DMS114 treated with DMSO at 0.1 percent for 48 hours (cell line): Measurements from ENCODE around the gene PTPRU.
A peak's percentile ranks its signal among the peaks of the same experiment; 100 is the strongest.

ENCODE experiments used
- DNase-seq: peaks from one replicate; lab custom pipeline; 2025; ENCODE audit not compliant: unreplicated experiment; lab: John Stamatoyannopoulos, UW

Gene PTPRU

GRCh38 chr1:29264773-29265389 is 28.6 kb downstream of the PTPRU start:
- no peak for DNase-seq

- DNase-seq: no peak
Measured at GRCh38 chr1:29266912-29267311, 30.6 kb downstream of the PTPRU start.

- no peak for DNase-seq
Measured at GRCh38 chr1:29267321-29268070, 31.2 kb downstream of the PTPRU start.

- no peak for DNase-seq
Measured at GRCh38 chr1:29269382-29269781, 33.1 kb downstream of the PTPRU start.

- DNase-seq: no peak
Measured at GRCh38 chr1:29270929-29271521, 34.7 kb downstream of the PTPRU start.

- DNase-seq: no peak
Measured at GRCh38 chr1:29271724-29272123, 35.4 kb downstream of the PTPRU start.

GRCh38 chr1:29272147-29272907 is 36.0 kb downstream of the PTPRU start:
- no peak for DNase-seq

GRCh38 chr1:29275435-29275834 is 39.1 kb downstream of the PTPRU start:
- no peak for DNase-seq

GRCh38 chr1:29278124-29278523 is 41.8 kb downstream of the PTPRU start:
- no peak for DNase-seq

GRCh38 chr1:29279406-29279805 is 43.1 kb downstream of the PTPRU start:
- no peak for DNase-seq

GRCh38 chr1:29279951-29280391 is 43.6 kb downstream of the PTPRU start:
- no peak for DNase-seq

- DNase-seq: no peak
Measured at GRCh38 chr1:29280409-29281131, 44.2 kb downstream of the PTPRU start.

GRCh38 chr1:29281571-29281970 is 45.2 kb downstream of the PTPRU start:
- no peak for DNase-seq

- DNase-seq: no peak
Measured at GRCh38 chr1:29282135-29282923, 46.0 kb downstream of the PTPRU start.

GRCh38 chr1:29282924-29283803 is 46.8 kb downstream of the PTPRU start:
- peak; percentile 14 for DNase-seq

GRCh38 chr1:29283804-29284195 is 47.5 kb downstream of the PTPRU start:
- DNase-seq: no peak

GRCh38 chr1:29284286-29284960 is 48.1 kb downstream of the PTPRU start:
- no peak for DNase-seq

- no peak for DNase-seq
Measured at GRCh38 chr1:29284961-29285560, 48.7 kb downstream of the PTPRU start.
